Measurements from ENCODE around the gene TGFBR2.

TGFBR2 gene

DNA sequence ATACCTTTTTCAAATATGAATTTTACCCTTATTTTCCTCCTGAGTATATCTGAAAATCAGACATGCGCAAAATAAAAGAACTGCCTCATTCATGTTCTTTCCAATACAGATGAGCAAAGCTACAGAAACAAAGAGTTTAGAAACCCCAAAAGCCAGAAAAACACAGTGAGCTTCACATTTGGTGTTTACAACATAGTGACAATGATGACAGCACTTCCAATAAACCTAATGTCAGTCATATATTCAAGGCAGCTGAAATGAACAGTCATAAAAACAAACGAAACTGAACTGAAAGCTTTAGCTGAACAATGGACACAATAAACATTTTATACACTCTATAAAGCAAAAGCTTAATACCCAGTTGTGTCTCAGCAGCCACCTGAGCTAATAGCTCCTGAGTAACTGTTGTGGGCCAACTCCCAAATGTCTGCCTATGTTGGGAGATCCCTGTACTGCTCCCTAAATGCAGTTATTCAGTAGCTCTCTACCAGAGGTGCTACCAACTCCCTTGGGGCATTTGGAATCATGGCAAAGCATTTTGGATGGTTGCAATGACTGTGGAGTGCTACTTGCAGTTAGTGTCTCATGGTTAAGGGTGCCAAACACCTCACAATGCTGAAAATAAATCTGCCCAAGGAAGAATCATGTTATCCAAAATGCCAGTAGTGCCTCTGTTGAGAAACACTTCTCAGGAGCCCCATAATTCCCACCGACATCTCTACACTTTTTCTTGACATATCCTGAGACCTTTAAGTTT lies 131.5 kb downstream of the TGFBR2 start:
- Mint-ChIP-seq H3K4me1 (no peaks in the 10 kb centered on the region), H3K36me3 (ENCODE audit: low read depth) (no peaks in the 10 kb centered on the region), H3K9me3 (peaks cover 5% of the 10 kb centered on the region), H3K27ac (no peak overlapping the region), H3K4me3 (no peak overlapping the region), H3K27me3 (ENCODE audit: low read depth, poor library complexity) (peaks cover 4% of the 10 kb centered on the region)
- DNase-seq: no peak
- TF ChIP-seq CTCF (IDR thresholded peaks at IDR 0.05): no peak

DNA sequence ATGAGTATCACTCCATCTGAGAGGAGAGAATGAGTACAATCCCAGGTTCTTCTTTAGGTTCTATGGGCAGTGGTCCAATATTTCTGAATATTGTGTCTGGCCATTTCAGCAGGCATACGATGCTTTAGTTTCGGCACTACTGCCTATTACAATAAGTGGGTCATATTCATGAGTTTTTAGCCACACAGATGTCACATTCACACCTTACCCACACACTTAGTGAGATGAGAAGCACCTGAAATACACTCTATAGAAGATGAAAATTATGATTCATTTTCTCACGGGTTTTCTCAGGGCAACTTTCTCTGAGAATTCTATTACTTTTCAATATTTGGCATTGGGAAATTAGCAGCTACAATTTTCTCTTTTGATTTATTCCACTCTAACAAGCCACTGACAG lies 132.2 kb downstream of the TGFBR2 start:
- Mint-ChIP-seq H3K27me3 (ENCODE audit: low read depth, poor library complexity) (peaks cover 4% of the 10 kb centered on the region), H3K4me3 (no peak overlapping the region), H3K27ac (no peak overlapping the region), H3K9me3 (peaks cover 5% of the 10 kb centered on the region), H3K36me3 (ENCODE audit: low read depth) (no peaks in the 10 kb centered on the region), H3K4me1 (no peaks in the 10 kb centered on the region)
- DNase-seq: no peak
- TF ChIP-seq CTCF (IDR thresholded peaks at IDR 0.05): no peak

- TF ChIP-seq CTCF (IDR thresholded peaks at IDR 0.05): no peak
- Mint-ChIP-seq H3K36me3 (ENCODE audit: low read depth) (no peaks in the 10 kb centered on the region), H3K27me3 (ENCODE audit: low read depth, poor library complexity) (peaks cover 4% of the 10 kb centered on the region), H3K4me3 (no peak overlapping the region), H3K9me3 (no peaks in the 10 kb centered on the region), H3K27ac (no peak overlapping the region), H3K4me1 (no peaks in the 10 kb centered on the region)
- DNase-seq: no peak
Observed at GRCh38 chr3:30741889-30742288, 135.5 kb downstream of the TGFBR2 start.

GRCh38 chr3:30742796-30743619 lies 136.6 kb downstream of the TGFBR2 start:
- H3K9me3 Mint-ChIP-seq: no peaks in the 10 kb centered on the region
- no peak for DNase-seq
- H3K4me1 Mint-ChIP-seq: no peaks in the 10 kb centered on the region
- H3K36me3 Mint-ChIP-seq (ENCODE audit: low read depth): no peaks in the 10 kb centered on the region
- H3K27ac Mint-ChIP-seq: no peak overlapping the region
- H3K4me3 Mint-ChIP-seq: no peak overlapping the region
- TF ChIP-seq CTCF (IDR thresholded peaks at IDR 0.05): no peak
- H3K27me3 Mint-ChIP-seq (ENCODE audit: low read depth, poor library complexity): peaks cover 4% of the 10 kb centered on the region

All from nephron progenitor cell (in vitro differentiated cells).